SK-N-SH treated with all-trans-retinoic acid at 6 μM for 48 hours (cell line): ENCODE results near the gene CTBS.

ENCODE experiments used
- ATAC-seq: fragments of 200-7000 bp; cut with Tn5 transposase; 3 replicates; pipeline ENCODE4 v1.9.1; 2020; ENCODE audit warnings: mild to moderate bottlenecking, moderate library complexity
- ARNTL ChIP-seq: fragments of 450-650 bp; formaldehyde crosslinking; IDR thresholded peaks from 2 replicates; pipeline ENCODE4 v1.5.0; 2020; ENCODE audit warnings: low read depth, mild to moderate bottlenecking, moderate library complexity, borderline replicate concordance
- BACH2 ChIP-seq: fragments of 250-450 bp; sonication (Bioruptor Pico); IDR thresholded peaks from 2 replicates; pipeline ENCODE4 v1.9.0; 2021; ENCODE audit warnings: mild to moderate bottlenecking, borderline replicate concordance
- CREB5 ChIP-seq: fragments of 250-450 bp; sonication (Bioruptor Pico); IDR thresholded peaks from 2 replicates; pipeline ENCODE4 v1.5.1; 2020; ENCODE audit warnings: low read depth, mild to moderate bottlenecking, moderate library complexity
- CSDC2 ChIP-seq: fragments of 250-450 bp; sonication (Bioruptor Pico); IDR thresholded peaks from 2 replicates; pipeline ENCODE4 v1.5.0; 2020; ENCODE audit warnings: mild to moderate bottlenecking, moderate library complexity
- CSRNP3 ChIP-seq: fragments of 250-450 bp; sonication (Bioruptor Pico); IDR thresholded peaks from 2 replicates; pipeline ENCODE4 v1.5.1; 2021; ENCODE audit warnings: mild to moderate bottlenecking, moderate library complexity
- ESRRG ChIP-seq: fragments of 250-450 bp; sonication (Bioruptor Pico); IDR thresholded peaks from 2 replicates; pipeline ENCODE4 v1.6.1; 2021; ENCODE audit warnings: mild to moderate bottlenecking
- ISL1 ChIP-seq: fragments of 250-450 bp; sonication (Bioruptor Pico); IDR thresholded peaks from 2 replicates; pipeline ENCODE4 v2.1.2; 2022; ENCODE audit warnings: mild to moderate bottlenecking, moderate library complexity
- OSR1 ChIP-seq: fragments of 250-450 bp; sonication (Bioruptor Pico); IDR thresholded peaks from 2 replicates; pipeline ENCODE4 v1.8.0; 2022; ENCODE audit warnings: moderate library complexity, mild to moderate bottlenecking, inconsistent platforms
- PATZ1 ChIP-seq: fragments of 250-450 bp; sonication (Bioruptor Pico); IDR thresholded peaks from 2 replicates; pipeline ENCODE4 v1.8.0; 2020; ENCODE audit warnings: mild to moderate bottlenecking, moderate library complexity, borderline replicate concordance
- POU6F1 ChIP-seq: fragments of 250-450 bp; sonication (Bioruptor Pico); IDR thresholded peaks from 2 replicates; pipeline ENCODE4 v1.8.0; 2021; ENCODE audit warnings: low read depth, mild to moderate bottlenecking, moderate library complexity, borderline replicate concordance
- PPARA ChIP-seq: fragments of 250-450 bp; sonication (Bioruptor Pico); IDR thresholded peaks from 2 replicates; pipeline ENCODE4 v1.5.0; 2020; ENCODE audit warnings: mild to moderate bottlenecking, borderline replicate concordance
- RARB ChIP-seq: fragments of 250-450 bp; sonication (Bioruptor Pico); IDR thresholded peaks from 2 replicates; pipeline ENCODE4 v1.8.0; 2021; ENCODE audit warnings: mild to moderate bottlenecking, moderate library complexity
- SNAI2 ChIP-seq: fragments of 250-450 bp; sonication (Bioruptor Pico); IDR thresholded peaks from 2 replicates; pipeline ENCODE4 v1.5.0; 2020; ENCODE audit warnings: mild to moderate bottlenecking, moderate library complexity
- TCF4 ChIP-seq: fragments of 250-450 bp; sonication (Bioruptor Pico); IDR thresholded peaks from 2 replicates; pipeline ENCODE4 v1.8.0; 2021; ENCODE audit warnings: mild to moderate bottlenecking, moderate library complexity, borderline replicate concordance
- TOX ChIP-seq: fragments of 250-450 bp; sonication (Bioruptor Pico); IDR thresholded peaks from 2 replicates; pipeline ENCODE4 v1.8.0; 2021; ENCODE audit warnings: mild to moderate bottlenecking, moderate library complexity, borderline replicate concordance
- ZC3H10 ChIP-seq: fragments of 250-450 bp; sonication (Bioruptor Pico); IDR thresholded peaks from 2 replicates; pipeline ENCODE4 v1.5.1; 2021; ENCODE audit warnings: mild to moderate bottlenecking, moderate library complexity
- ZFP3 ChIP-seq: fragments of 250-450 bp; sonication (Bioruptor Pico); IDR thresholded peaks from 2 replicates; pipeline ENCODE4 v1.5.0; 2020; ENCODE audit warnings: mild to moderate bottlenecking, moderate library complexity
- ZNF565 ChIP-seq: fragments of 450-650 bp; formaldehyde crosslinking; conservative IDR thresholded peaks from 2 replicates; pipeline ENCODE4 v1.5.0; 2020; ENCODE audit warnings: low read depth, mild to moderate bottlenecking, moderate library complexity
- ZNF70 ChIP-seq: fragments of 450-650 bp; formaldehyde crosslinking; IDR thresholded peaks from 2 replicates; pipeline ENCODE4 v1.5.0; 2020; ENCODE audit warnings: mild to moderate bottlenecking, moderate library complexity
- ZNF8 ChIP-seq: fragments of 450-650 bp; formaldehyde crosslinking; IDR thresholded peaks from 2 replicates; pipeline ENCODE4 v1.5.0; 2020; ENCODE audit warnings: mild to moderate bottlenecking, moderate library complexity

The CTBS gene

GRCh38 chr1:84502927-84503326 is 71.3 kb downstream of the CTBS start:
- TF ChIP-seq CREB5 (CRISPR knock-in tag) (no peak), ARNTL (CRISPR knock-in tag) (no peak), ZNF565 (CRISPR knock-in tag) (no peak), OSR1 (CRISPR knock-in tag) (no peak), ESRRG (no peak), ISL1 (CRISPR knock-in tag) (no peak), ZNF8 (no peak), PPARA (CRISPR knock-in tag) (no peak), PATZ1 (CRISPR knock-in tag) (no peak), ZFP3 (CRISPR knock-in tag) (no peak), CSRNP3 (CRISPR knock-in tag) (no peak), RARB (CRISPR knock-in tag) (no peak), TOX (CRISPR knock-in tag) (no peak), CSDC2 (CRISPR knock-in tag) (no peak), BACH2 (CRISPR knock-in tag) (no peak), ZC3H10 (CRISPR knock-in tag) (no peak), SNAI2 (CRISPR knock-in tag) (no peak), TCF4 (CRISPR knock-in tag) (no peak), POU6F1 (CRISPR knock-in tag) (no peak), ZNF70 (CRISPR knock-in tag) (no peak)
- TF ChIP-seq, all 23 proteins: peak for 0
- ATAC-seq = no peak
